ENCODE results near the gene AURKB.

GRCh38 chr17:8224891-8225812, 14.8 kb upstream of the AURKB start:
- TF ChIP-seq CTCF (IDR thresholded peaks at IDR 0.05 in 4 of 5, conservative IDR thresholded peaks at IDR 0.05 in 1 of 5) (no peak), POLR2A (IDR thresholded peaks at IDR 0.05) (no peak)

Measured in gastrocnemius medialis (tissue), 4 donors.